Esophagus muscularis mucosa (tissue), 3 donors: ENCODE measurements around the gene C14orf119.

Experiments used
- POLR2AphosphoS5 ChIP-seq, 2 donors: sonication (generic); formaldehyde crosslinking; IDR thresholded peaks; one replicate each; pipeline ENCODE4 v1.6.1; 2017; ENCODE audit warnings: antibody characterized with exemption in 2 of 2
- TF ChIP-seq, protein P1 (sequence below), 3 experiments: fragments of 200-600 bp in 2 of 3; fragments of 450-650 bp in 1 of 3; sonication (generic) in 2 of 3; IDR thresholded peaks; one replicate each; pipeline ENCODE4 v1.5.1; 2017 to 2019; ENCODE audit warnings: antibody characterized with exemption in 3 of 3, mild to moderate bottlenecking in 2 of 3, moderate library complexity in 1 of 3

DNA sequence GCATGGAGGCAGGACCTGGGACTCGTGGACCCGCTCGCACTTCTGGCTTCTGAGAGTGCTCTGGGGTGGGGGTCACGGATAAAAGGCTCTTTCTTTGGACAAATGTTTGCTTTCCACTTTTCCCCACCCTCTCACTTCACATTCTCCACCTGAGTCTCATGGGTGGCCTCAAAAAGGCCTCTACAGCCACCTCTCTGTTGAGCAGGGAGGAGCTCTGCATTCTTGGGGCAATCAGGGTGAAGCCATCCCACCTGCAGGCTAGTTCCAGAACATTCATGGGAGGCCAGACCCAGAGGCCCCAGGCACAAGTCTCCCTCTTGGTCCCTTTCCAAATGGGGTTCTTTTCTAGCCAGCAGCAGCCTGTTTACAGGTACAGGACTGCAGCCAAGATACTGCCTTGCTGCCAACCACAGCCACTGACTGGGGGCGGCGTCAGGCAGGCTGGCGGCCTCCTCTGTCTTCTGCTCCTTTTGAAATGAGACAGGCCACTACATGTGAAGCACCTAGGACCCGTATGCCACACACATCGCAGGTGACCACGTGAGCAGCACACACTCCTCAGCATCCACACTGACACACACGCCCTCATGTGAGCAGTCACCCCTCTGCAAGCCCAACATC lies 42.0 kb downstream of the C14orf119 start:
- TF ChIP-seq, protein P1, sequence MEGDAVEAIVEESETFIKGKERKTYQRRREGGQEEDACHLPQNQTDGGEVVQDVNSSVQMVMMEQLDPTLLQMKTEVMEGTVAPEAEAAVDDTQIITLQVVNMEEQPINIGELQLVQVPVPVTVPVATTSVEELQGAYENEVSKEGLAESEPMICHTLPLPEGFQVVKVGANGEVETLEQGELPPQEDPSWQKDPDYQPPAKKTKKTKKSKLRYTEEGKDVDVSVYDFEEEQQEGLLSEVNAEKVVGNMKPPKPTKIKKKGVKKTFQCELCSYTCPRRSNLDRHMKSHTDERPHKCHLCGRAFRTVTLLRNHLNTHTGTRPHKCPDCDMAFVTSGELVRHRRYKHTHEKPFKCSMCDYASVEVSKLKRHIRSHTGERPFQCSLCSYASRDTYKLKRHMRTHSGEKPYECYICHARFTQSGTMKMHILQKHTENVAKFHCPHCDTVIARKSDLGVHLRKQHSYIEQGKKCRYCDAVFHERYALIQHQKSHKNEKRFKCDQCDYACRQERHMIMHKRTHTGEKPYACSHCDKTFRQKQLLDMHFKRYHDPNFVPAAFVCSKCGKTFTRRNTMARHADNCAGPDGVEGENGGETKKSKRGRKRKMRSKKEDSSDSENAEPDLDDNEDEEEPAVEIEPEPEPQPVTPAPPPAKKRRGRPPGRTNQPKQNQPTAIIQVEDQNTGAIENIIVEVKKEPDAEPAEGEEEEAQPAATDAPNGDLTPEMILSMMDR (IDR thresholded peaks at IDR 0.05): no peak
- peak in 1 of 2 donors; percentile 38 for TF ChIP-seq POLR2AphosphoS5 (IDR thresholded peaks at IDR 0.05)
